ENCODE measurements around the gene GABRR1.

Gene GABRR1

DNA sequence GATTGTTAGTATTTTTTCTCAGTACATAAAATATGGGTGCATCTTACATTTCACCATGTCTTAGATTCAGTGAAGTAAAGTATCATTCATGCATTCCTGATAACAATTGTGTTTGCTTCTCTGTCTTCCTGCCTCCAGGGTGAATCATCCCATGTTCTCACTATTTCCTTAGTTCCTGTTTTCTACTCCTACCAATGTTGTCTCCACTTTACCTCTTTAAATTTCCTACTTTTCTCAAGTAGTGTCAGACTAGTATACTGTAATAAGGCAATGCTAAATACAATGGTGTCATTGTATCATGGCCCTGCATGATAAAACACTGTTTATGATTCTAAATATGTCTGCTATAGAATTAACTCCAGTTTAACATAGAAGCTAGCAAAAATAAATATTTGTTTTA, 37.4 kb upstream of the GABRR1 start:
- no peak overlapping the region for H3K18ac ChIP-seq (ENCODE audit: low read length)
- H2AFZ ChIP-seq (ENCODE audit: low read length), result no peak overlapping the region
- DNase-seq (ENCODE audit: low spot score), result no peak
- no peak overlapping the region for H3K9ac ChIP-seq (ENCODE audit: low read depth, low read length, poor library complexity)
- no peaks in the 10 kb centered on the region for H3K9me3 ChIP-seq (replicated peaks in 1 of 2; ENCODE audit: control insufficient read depth in 2 of 2, insufficient read depth in 1 of 2, low read depth in 1 of 2, low read length in 2 of 2)
- H3K27ac ChIP-seq (replicated peaks; ENCODE audit: low read length), result no peak overlapping the region
- H4K8ac ChIP-seq (ENCODE audit: low read depth, low read length), result no peak overlapping the region
- no peak overlapping the region for H3K4me3 ChIP-seq (ENCODE audit: low read length in 2 of 2)
- no peak overlapping the region for H2BK15ac ChIP-seq (ENCODE audit: low read length)
- no peak overlapping the region for H2BK120ac ChIP-seq (ENCODE audit: low read depth, low read length)
- H3K23ac ChIP-seq (ENCODE audit: low read depth, low read length, poor library complexity), result no peak overlapping the region
- peaks cover 0 to 4% of the 10 kb centered on the region in 2 donors for H3K4me1 ChIP-seq (ENCODE audit: control insufficient read depth in 2 of 2, insufficient read depth in 1 of 2, low read depth in 1 of 2, low read length in 2 of 2)
- no peak overlapping the region for H4K91ac ChIP-seq (ENCODE audit: low read depth, low read length, poor library complexity)
- H2BK5ac ChIP-seq (ENCODE audit: low read length), result no peak overlapping the region
- H3K4me2 ChIP-seq (ENCODE audit: insufficient read depth, low read length, poor library complexity, severe bottlenecking), result no peak overlapping the region
- no peak overlapping the region for H2BK12ac ChIP-seq (ENCODE audit: low read length)
- no peak overlapping the region for H2AK5ac ChIP-seq (ENCODE audit: low read depth, low read length)
- H3K79me1 ChIP-seq (ENCODE audit: low read depth, low read length), result no peaks in the 10 kb centered on the region
- H3K4ac ChIP-seq (ENCODE audit: low read length), result no peak overlapping the region
- H3K14ac ChIP-seq (ENCODE audit: low read length), result no peak overlapping the region
- H3K27me3 ChIP-seq (ENCODE audit: control insufficient read depth in 3 of 3, insufficient read depth in 3 of 3, low read depth in 1 of 3, low read length in 3 of 3), result peaks cover 0 to 4% (median 0%) of the 10 kb centered on the region in 3 experiments
- H3K36me3 ChIP-seq (replicated peaks in 1 of 2; ENCODE audit: control insufficient read depth in 2 of 2, insufficient read depth in 2 of 2, low read length in 2 of 2), result no peaks in the 10 kb centered on the region

DNA sequence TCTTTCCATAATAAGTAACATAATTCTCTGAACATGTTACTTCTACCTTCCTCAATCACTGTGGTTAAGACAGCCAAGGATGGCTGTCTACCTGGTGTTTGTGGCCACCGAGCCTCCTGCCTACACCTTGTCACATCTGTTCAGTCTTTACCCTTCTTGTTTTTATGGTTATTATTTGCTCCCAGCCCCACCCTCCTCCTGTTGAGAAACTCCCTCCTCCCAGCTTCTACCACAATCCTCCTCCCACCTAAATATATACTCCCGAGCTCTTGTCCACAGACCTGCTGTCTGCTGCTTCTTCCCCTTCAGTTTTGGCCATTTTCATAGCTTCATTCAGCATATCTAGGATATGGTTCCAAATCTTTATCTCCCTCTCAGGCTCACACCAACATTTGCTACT, 35.7 kb upstream of the GABRR1 start:
- H2BK5ac ChIP-seq (ENCODE audit: low read length), result no peak overlapping the region
- no peaks in the 10 kb centered on the region for H3K79me1 ChIP-seq (ENCODE audit: low read depth, low read length)
- no peak overlapping the region for H4K8ac ChIP-seq (ENCODE audit: low read depth, low read length)
- H2BK15ac ChIP-seq (ENCODE audit: low read length), result no peak overlapping the region
- no peak overlapping the region for H3K4ac ChIP-seq (ENCODE audit: low read length)
- H3K36me3 ChIP-seq (replicated peaks in 1 of 2; ENCODE audit: control insufficient read depth in 2 of 2, insufficient read depth in 2 of 2, low read length in 2 of 2), result no peaks in the 10 kb centered on the region
- H3K9me3 ChIP-seq (replicated peaks in 1 of 2; ENCODE audit: control insufficient read depth in 2 of 2, insufficient read depth in 1 of 2, low read depth in 1 of 2, low read length in 2 of 2), result no peaks in the 10 kb centered on the region
- peaks cover 0 to 4% (median 0%) of the 10 kb centered on the region in 3 experiments for H3K27me3 ChIP-seq (ENCODE audit: control insufficient read depth in 3 of 3, insufficient read depth in 3 of 3, low read depth in 1 of 3, low read length in 3 of 3)
- H2AFZ ChIP-seq (ENCODE audit: low read length), result no peak overlapping the region
- no peak overlapping the region for H2BK120ac ChIP-seq (ENCODE audit: low read depth, low read length)
- no peak overlapping the region for H3K9ac ChIP-seq (ENCODE audit: low read depth, low read length, poor library complexity)
- no peak overlapping the region for H2BK12ac ChIP-seq (ENCODE audit: low read length)
- H3K23ac ChIP-seq (ENCODE audit: low read depth, low read length, poor library complexity), result no peak overlapping the region
- peaks cover 0 to 4% of the 10 kb centered on the region in 2 donors for H3K4me1 ChIP-seq (ENCODE audit: control insufficient read depth in 2 of 2, insufficient read depth in 1 of 2, low read depth in 1 of 2, low read length in 2 of 2)
- DNase-seq (ENCODE audit: low spot score), result no peak
- no peak overlapping the region for H3K27ac ChIP-seq (replicated peaks; ENCODE audit: low read length)
- H4K91ac ChIP-seq (ENCODE audit: low read depth, low read length, poor library complexity), result no peak overlapping the region
- no peak overlapping the region for H2AK5ac ChIP-seq (ENCODE audit: low read depth, low read length)
- no peak overlapping the region for H3K14ac ChIP-seq (ENCODE audit: low read length)
- no peak overlapping the region for H3K4me2 ChIP-seq (ENCODE audit: insufficient read depth, low read length, poor library complexity, severe bottlenecking)
- no peak overlapping the region for H3K4me3 ChIP-seq (ENCODE audit: low read length in 2 of 2)
- no peak overlapping the region for H3K18ac ChIP-seq (ENCODE audit: low read length)
- no CpG with 5 or more reads among the region's 2 CpGs for WGBS, 2 donors (ENCODE audit: extremely low coverage in 2 of 2, insufficient read length in 2 of 2, insufficient replicate concordance in 1 of 2)

- H3K27me3 ChIP-seq (ENCODE audit: control insufficient read depth in 3 of 3, insufficient read depth in 3 of 3, low read depth in 1 of 3, low read length in 3 of 3), result peaks cover 0 to 4% (median 0%) of the 10 kb centered on the region in 3 experiments
- H2BK15ac ChIP-seq (ENCODE audit: low read length), result no peak overlapping the region
- H4K91ac ChIP-seq (ENCODE audit: low read depth, low read length, poor library complexity), result no peak overlapping the region
- H3K9ac ChIP-seq (ENCODE audit: low read depth, low read length, poor library complexity), result no peak overlapping the region
- no peak overlapping the region for H2AFZ ChIP-seq (ENCODE audit: low read length)
- WGBS, 2 donors (ENCODE audit: extremely low coverage in 2 of 2, insufficient read length in 2 of 2, insufficient replicate concordance in 1 of 2), result no CpG with 5 or more reads among the region's 10 CpGs
- H3K4me3 ChIP-seq (ENCODE audit: low read length in 2 of 2), result no peak overlapping the region
- H3K4me1 ChIP-seq (ENCODE audit: control insufficient read depth in 2 of 2, insufficient read depth in 1 of 2, low read depth in 1 of 2, low read length in 2 of 2), result peaks cover 0 to 4% of the 10 kb centered on the region in 2 donors
- DNase-seq (ENCODE audit: low spot score), result no peak
- H3K79me1 ChIP-seq (ENCODE audit: low read depth, low read length), result no peaks in the 10 kb centered on the region
- H2BK120ac ChIP-seq (ENCODE audit: low read depth, low read length), result no peak overlapping the region
- H3K9me3 ChIP-seq (replicated peaks in 1 of 2; ENCODE audit: control insufficient read depth in 2 of 2, insufficient read depth in 1 of 2, low read depth in 1 of 2, low read length in 2 of 2), result no peaks in the 10 kb centered on the region
- no peak overlapping the region for H3K27ac ChIP-seq (replicated peaks; ENCODE audit: low read length)
- no peak overlapping the region for H3K4me2 ChIP-seq (ENCODE audit: insufficient read depth, low read length, poor library complexity, severe bottlenecking)
- no peak overlapping the region for H3K18ac ChIP-seq (ENCODE audit: low read length)
- no peak overlapping the region for H3K23ac ChIP-seq (ENCODE audit: low read depth, low read length, poor library complexity)
- no peak overlapping the region for H3K14ac ChIP-seq (ENCODE audit: low read length)
- no peak overlapping the region for H3K4ac ChIP-seq (ENCODE audit: low read length)
- no peaks in the 10 kb centered on the region for H3K36me3 ChIP-seq (replicated peaks in 1 of 2; ENCODE audit: control insufficient read depth in 2 of 2, insufficient read depth in 2 of 2, low read length in 2 of 2)
- H2AK5ac ChIP-seq (ENCODE audit: low read depth, low read length), result no peak overlapping the region
- no peak overlapping the region for H2BK12ac ChIP-seq (ENCODE audit: low read length)
- H4K8ac ChIP-seq (ENCODE audit: low read depth, low read length), result no peak overlapping the region
- H2BK5ac ChIP-seq (ENCODE audit: low read length), result no peak overlapping the region
Measured at GRCh38 chr6:89251976-89252375, 34.8 kb upstream of the GABRR1 start.

GRCh38 chr6:89251170-89251569, 34.0 kb upstream of the GABRR1 start:
- no peak overlapping the region for H3K14ac ChIP-seq (ENCODE audit: low read length)
- no peak overlapping the region for H3K4ac ChIP-seq (ENCODE audit: low read length)
- H3K27me3 ChIP-seq (ENCODE audit: control insufficient read depth in 3 of 3, insufficient read depth in 3 of 3, low read depth in 1 of 3, low read length in 3 of 3), result peaks cover 0 to 4% (median 0%) of the 10 kb centered on the region in 3 experiments
- H3K18ac ChIP-seq (ENCODE audit: low read length), result no peak overlapping the region
- no peak overlapping the region for H4K91ac ChIP-seq (ENCODE audit: low read depth, low read length, poor library complexity)
- no peak overlapping the region for H3K23ac ChIP-seq (ENCODE audit: low read depth, low read length, poor library complexity)
- no peaks in the 10 kb centered on the region for H3K36me3 ChIP-seq (replicated peaks in 1 of 2; ENCODE audit: control insufficient read depth in 2 of 2, insufficient read depth in 2 of 2, low read length in 2 of 2)
- H3K9me3 ChIP-seq (replicated peaks in 1 of 2; ENCODE audit: control insufficient read depth in 2 of 2, insufficient read depth in 1 of 2, low read depth in 1 of 2, low read length in 2 of 2), result no peaks in the 10 kb centered on the region
- no peak overlapping the region for H2AFZ ChIP-seq (ENCODE audit: low read length)
- H3K4me1 ChIP-seq (ENCODE audit: control insufficient read depth in 2 of 2, insufficient read depth in 1 of 2, low read depth in 1 of 2, low read length in 2 of 2), result peaks cover 0 to 4% of the 10 kb centered on the region in 2 donors
- H3K79me1 ChIP-seq (ENCODE audit: low read depth, low read length), result no peaks in the 10 kb centered on the region
- no peak overlapping the region for H3K27ac ChIP-seq (replicated peaks; ENCODE audit: low read length)
- H2BK12ac ChIP-seq (ENCODE audit: low read length), result no peak overlapping the region
- DNase-seq (ENCODE audit: low spot score), result no peak
- no peak overlapping the region for H3K4me2 ChIP-seq (ENCODE audit: insufficient read depth, low read length, poor library complexity, severe bottlenecking)
- H3K4me3 ChIP-seq (ENCODE audit: low read length in 2 of 2), result no peak overlapping the region
- no peak overlapping the region for H4K8ac ChIP-seq (ENCODE audit: low read depth, low read length)
- WGBS, 2 donors (ENCODE audit: extremely low coverage in 2 of 2, insufficient read length in 2 of 2, insufficient replicate concordance in 1 of 2), result no CpG with 5 or more reads among the region's 2 CpGs
- H2BK120ac ChIP-seq (ENCODE audit: low read depth, low read length), result no peak overlapping the region
- H2BK15ac ChIP-seq (ENCODE audit: low read length), result no peak overlapping the region
- no peak overlapping the region for H2AK5ac ChIP-seq (ENCODE audit: low read depth, low read length)
- no peak overlapping the region for H3K9ac ChIP-seq (ENCODE audit: low read depth, low read length, poor library complexity)
- H2BK5ac ChIP-seq (ENCODE audit: low read length), result no peak overlapping the region

Data from neuronal stem cell (in vitro differentiated cells).